Central memory CD8-positive, alpha-beta T cell (primary cell): Measurements from ENCODE around the gene PAPPA2.

ENCODE experiments used
- ATAC-seq: fragments of 150-1000 bp; cut with Tn5 transposase; replicated peaks from 2 replicates; pipeline ENCODE4 v1.10.0; 2022; ENCODE audit warnings: mild to moderate bottlenecking, moderate FRiP score, moderate number of reproducible peaks; ENCODE audit not compliant: poor library complexity, severe bottlenecking; ENCODE audit errors: extremely low read depth
- DNase-seq, 2 donors: peaks; one replicate each; pipeline ENCODE4 v3.0.0; 2021; ENCODE audit warnings: low spot score in 2 of 2
- H3K27ac Mint-ChIP-seq: one replicate; pipeline ENCODE4 v1.8.0; 2022; ENCODE audit warnings: low read depth, mild to moderate bottlenecking, moderate library complexity, mixed read lengths
- H3K27me3 Mint-ChIP-seq: one replicate; pipeline ENCODE4 v1.8.0; 2022; ENCODE audit warnings: mixed read lengths
- H3K36me3 Mint-ChIP-seq: one replicate; pipeline ENCODE4 v1.8.0; 2022; ENCODE audit warnings: mild to moderate bottlenecking, moderate library complexity, mixed read lengths; ENCODE audit not compliant: insufficient read depth
- H3K4me1 Mint-ChIP-seq: one replicate; pipeline ENCODE4 v1.8.0; 2022; ENCODE audit warnings: mixed read lengths
- H3K4me3 Mint-ChIP-seq: one replicate; pipeline ENCODE4 v1.8.0; 2022; ENCODE audit warnings: mild to moderate bottlenecking, moderate library complexity, mixed read lengths
- H3K9me3 Mint-ChIP-seq: one replicate; pipeline ENCODE4 v1.8.0; 2022; ENCODE audit warnings: mixed read lengths

PAPPA2 gene

GRCh38 chr1:176517484-176517883 lies 54.5 kb downstream of the PAPPA2 start:
- Mint-ChIP-seq H3K36me3 (no peaks in the 10 kb centered on the region), H3K4me1 (no peaks in the 10 kb centered on the region), H3K9me3 (peaks cover 5% of the 10 kb centered on the region), H3K27me3 (no peaks in the 10 kb centered on the region), H3K4me3 (no peak overlapping the region), H3K27ac (no peak overlapping the region)
- ATAC-seq, result no peak
- no peak for DNase-seq

GRCh38 chr1:176521211-176521610 lies 58.2 kb downstream of the PAPPA2 start:
- ATAC-seq (no peak), DNase-seq (no peak)
- H3K27ac Mint-ChIP-seq, result no peak overlapping the region
- no peaks in the 10 kb centered on the region for H3K27me3 Mint-ChIP-seq
- no peaks in the 10 kb centered on the region for H3K36me3 Mint-ChIP-seq
- H3K9me3 Mint-ChIP-seq, result no peaks in the 10 kb centered on the region
- no peak overlapping the region for H3K4me3 Mint-ChIP-seq
- H3K4me1 Mint-ChIP-seq, result no peaks in the 10 kb centered on the region

GRCh38 chr1:176522310-176522845 lies 59.4 kb downstream of the PAPPA2 start:
- H3K9me3 Mint-ChIP-seq, result no peaks in the 10 kb centered on the region
- no peak overlapping the region for H3K27ac Mint-ChIP-seq
- ATAC-seq, result no peak
- H3K27me3 Mint-ChIP-seq, result no peaks in the 10 kb centered on the region
- H3K4me3 Mint-ChIP-seq, result no peak overlapping the region
- H3K4me1 Mint-ChIP-seq, result no peaks in the 10 kb centered on the region
- no peaks in the 10 kb centered on the region for H3K36me3 Mint-ChIP-seq
- DNase-seq, result no peak

GRCh38 chr1:176529395-176530090 lies 66.6 kb downstream of the PAPPA2 start:
- Mint-ChIP-seq H3K36me3 (no peaks in the 10 kb centered on the region), H3K9me3 (peaks cover 6% of the 10 kb centered on the region), H3K27me3 (peaks cover 4% of the 10 kb centered on the region), H3K27ac (no peak overlapping the region), H3K4me1 (no peaks in the 10 kb centered on the region), H3K4me3 (no peak overlapping the region)
- DNase-seq (no peak), ATAC-seq (no peak)

- Mint-ChIP-seq H3K27ac (no peak overlapping the region), H3K9me3 (peaks cover 12% of the 10 kb centered on the region), H3K4me1 (no peaks in the 10 kb centered on the region), H3K27me3 (peaks cover 10% of the 10 kb centered on the region), H3K36me3 (no peaks in the 10 kb centered on the region), H3K4me3 (no peak overlapping the region)
- DNase-seq (no peak), ATAC-seq (no peak)
Measured at GRCh38 chr1:176531036-176531435, 68.1 kb downstream of the PAPPA2 start.

- no peak for DNase-seq
- peaks cover 10% of the 10 kb centered on the region for H3K27me3 Mint-ChIP-seq
- no peaks in the 10 kb centered on the region for H3K36me3 Mint-ChIP-seq
- no peak overlapping the region for H3K4me3 Mint-ChIP-seq
- ATAC-seq, result no peak
- H3K9me3 Mint-ChIP-seq, result peaks cover 12% of the 10 kb centered on the region
- H3K27ac Mint-ChIP-seq, result no peak overlapping the region
- H3K4me1 Mint-ChIP-seq, result no peaks in the 10 kb centered on the region
Measured at GRCh38 chr1:176531921-176532897, 69.2 kb downstream of the PAPPA2 start.

- Mint-ChIP-seq H3K9me3 (peaks cover 17% of the 10 kb centered on the region), H3K36me3 (no peaks in the 10 kb centered on the region), H3K27ac (no peak overlapping the region), H3K27me3 (peaks cover 10% of the 10 kb centered on the region), H3K4me1 (no peaks in the 10 kb centered on the region), H3K4me3 (no peak overlapping the region)
- no peak for ATAC-seq
- DNase-seq, result no peak
Measured at GRCh38 chr1:176533020-176533419, 70.0 kb downstream of the PAPPA2 start.

GRCh38 chr1:176536588-176536987 lies 73.6 kb downstream of the PAPPA2 start:
- Mint-ChIP-seq H3K9me3 (peaks cover 30% of the 10 kb centered on the region), H3K4me3 (no peak overlapping the region), H3K27me3 (peaks cover 10% of the 10 kb centered on the region), H3K36me3 (no peaks in the 10 kb centered on the region), H3K27ac (no peak overlapping the region), H3K4me1 (no peaks in the 10 kb centered on the region)
- DNase-seq (no peak), ATAC-seq (no peak)

GRCh38 chr1:176539018-176539417 lies 76.0 kb downstream of the PAPPA2 start:
- ATAC-seq, result no peak
- H3K27ac Mint-ChIP-seq, result no peak overlapping the region
- H3K4me3 Mint-ChIP-seq, result no peak overlapping the region
- H3K27me3 Mint-ChIP-seq, result peaks cover 10% of the 10 kb centered on the region
- peaks cover 36% of the 10 kb centered on the region for H3K9me3 Mint-ChIP-seq
- DNase-seq, result no peak
- H3K36me3 Mint-ChIP-seq, result no peaks in the 10 kb centered on the region
- H3K4me1 Mint-ChIP-seq, result no peaks in the 10 kb centered on the region

- Mint-ChIP-seq H3K27me3 (no peaks in the 10 kb centered on the region), H3K4me3 (no peak overlapping the region), H3K36me3 (no peaks in the 10 kb centered on the region), H3K4me1 (no peaks in the 10 kb centered on the region), H3K9me3 (peaks cover 24% of the 10 kb centered on the region), H3K27ac (no peak overlapping the region)
- ATAC-seq (no peak), DNase-seq (no peak)
Measured at GRCh38 chr1:176540428-176540827, 77.5 kb downstream of the PAPPA2 start.

- Mint-ChIP-seq H3K4me3 (no peak overlapping the region), H3K9me3 (peaks cover 24% of the 10 kb centered on the region), H3K36me3 (no peaks in the 10 kb centered on the region), H3K27ac (no peak overlapping the region), H3K27me3 (no peaks in the 10 kb centered on the region), H3K4me1 (no peaks in the 10 kb centered on the region)
- no peak for ATAC-seq
- no peak for DNase-seq
Measured at GRCh38 chr1:176541663-176542062, 78.7 kb downstream of the PAPPA2 start.

GRCh38 chr1:176542352-176542751 lies 79.4 kb downstream of the PAPPA2 start:
- DNase-seq (no peak), ATAC-seq (no peak)
- peaks cover 24% of the 10 kb centered on the region for H3K9me3 Mint-ChIP-seq
- H3K36me3 Mint-ChIP-seq, result no peaks in the 10 kb centered on the region
- no peak overlapping the region for H3K4me3 Mint-ChIP-seq
- H3K4me1 Mint-ChIP-seq, result no peaks in the 10 kb centered on the region
- H3K27ac Mint-ChIP-seq, result no peak overlapping the region
- H3K27me3 Mint-ChIP-seq, result no peaks in the 10 kb centered on the region
